ENCODE measurements around the gene STK40.

The STK40 gene

DNA sequence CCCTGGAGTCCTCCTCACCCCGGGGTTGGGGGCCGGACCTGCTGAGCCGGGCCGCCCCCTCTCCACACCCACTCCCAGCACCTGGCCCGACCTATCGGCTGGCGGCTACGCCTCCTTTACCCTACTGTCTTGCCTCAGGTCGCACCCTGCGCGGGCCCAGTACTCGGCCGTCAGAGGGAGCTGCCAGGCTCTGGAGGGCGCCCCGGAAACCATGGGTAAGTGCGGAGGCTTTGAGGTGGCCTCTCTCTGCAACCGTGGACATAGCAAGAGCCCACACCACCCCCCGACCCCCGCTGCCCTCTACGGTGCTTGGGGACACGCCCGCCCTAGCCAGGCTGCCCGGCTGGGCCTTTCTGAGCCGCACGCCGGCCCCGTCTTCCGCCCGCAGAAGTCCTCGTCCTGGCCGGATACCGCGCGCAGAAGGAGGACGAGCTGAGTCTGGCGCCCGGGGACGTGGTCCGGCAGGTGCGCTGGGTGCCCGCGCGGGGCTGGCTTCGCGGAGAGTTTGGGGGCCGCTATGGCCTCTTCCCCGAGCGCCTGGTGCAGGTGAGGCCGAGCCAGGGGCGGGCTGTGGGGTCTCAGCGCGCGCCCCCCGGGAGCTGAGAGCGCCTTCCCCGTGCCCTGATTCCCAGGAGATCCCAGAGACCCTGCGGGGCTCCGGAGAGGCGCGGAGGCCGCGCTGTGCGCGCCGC, 79.4 kb downstream of the STK40 start, which contains the start of gene SH3D21:
SH3D21 (plus strand) TSS at position 159 of the 692 bp plus-strand sequence; CDS start at position 212, 53 bp downstream.
- no peak for DNase-seq

GRCh38 chr1:36305915-36306209, 79.9 kb downstream of the STK40 start:
- no peak for DNase-seq

- no peak for DNase-seq
Observed at GRCh38 chr1:36304970-36305914, 80.5 kb downstream of the STK40 start.

DNA sequence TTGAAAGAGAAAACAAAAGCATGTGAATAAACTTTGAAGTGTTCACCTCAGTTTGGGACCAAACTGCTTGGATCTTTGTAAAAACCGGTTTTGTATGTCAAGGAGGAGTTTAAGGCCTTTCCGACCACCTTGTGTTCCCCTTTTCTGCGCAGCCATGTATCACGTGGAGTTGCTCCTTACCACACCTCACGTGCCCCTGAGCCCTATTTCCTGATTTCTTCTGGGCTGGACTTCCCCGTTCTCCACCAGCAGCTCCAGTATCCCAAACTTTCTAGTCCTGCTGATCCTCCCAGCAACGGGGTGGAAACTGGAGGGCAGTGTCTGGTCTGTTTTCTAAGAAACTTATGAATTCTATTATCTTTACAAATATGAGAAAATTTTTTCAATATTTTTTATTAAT, 81.2 kb downstream of the STK40 start:
- DNase-seq: no peak

- DNase-seq: no peak
Observed at GRCh38 chr1:36303650-36304360, 81.9 kb downstream of the STK40 start.

DNA sequence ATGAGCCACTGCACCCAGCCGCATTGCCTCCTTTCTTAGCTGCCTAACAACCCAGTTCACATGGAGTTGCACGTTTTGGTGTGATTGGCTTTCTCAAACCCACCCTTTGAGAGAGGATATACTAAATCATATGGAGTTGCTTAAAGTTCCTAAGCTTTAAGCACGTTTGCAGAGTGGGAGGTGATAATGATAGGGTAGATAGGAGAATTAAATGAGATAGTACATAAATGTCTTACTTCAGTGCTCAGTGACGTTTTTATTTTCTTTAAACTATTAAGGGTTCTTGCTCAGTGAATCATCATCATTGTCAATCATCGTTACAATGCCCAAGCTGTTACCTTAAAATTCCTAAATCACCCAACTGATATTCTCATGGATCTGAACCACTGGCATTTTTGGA, 82.5 kb downstream of the STK40 start:
- no peak for DNase-seq

DNA sequence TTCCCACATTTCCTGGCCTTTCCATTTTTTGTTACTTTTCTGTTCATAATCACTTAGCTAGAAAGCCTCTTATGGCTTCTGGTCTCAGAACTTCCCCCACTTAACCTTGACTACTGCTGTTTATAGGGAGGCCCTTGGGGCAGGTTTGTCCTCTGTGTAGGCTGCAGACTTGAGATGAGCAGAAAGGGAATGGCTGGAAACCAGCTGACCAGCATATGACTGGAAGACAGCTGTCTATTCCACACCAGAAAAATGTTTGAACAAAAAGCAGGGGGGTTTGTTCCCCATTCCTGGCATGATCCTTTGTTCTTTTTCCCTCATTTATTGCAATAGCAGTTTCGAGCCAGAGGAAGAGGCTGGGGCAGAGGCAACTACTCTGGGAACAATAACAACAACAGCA, 84.5 kb downstream of the STK40 start:
- DNase-seq: no peak

- DNase-seq: no peak
Observed at GRCh38 chr1:36300526-36300925, 85.2 kb downstream of the STK40 start.

DNA sequence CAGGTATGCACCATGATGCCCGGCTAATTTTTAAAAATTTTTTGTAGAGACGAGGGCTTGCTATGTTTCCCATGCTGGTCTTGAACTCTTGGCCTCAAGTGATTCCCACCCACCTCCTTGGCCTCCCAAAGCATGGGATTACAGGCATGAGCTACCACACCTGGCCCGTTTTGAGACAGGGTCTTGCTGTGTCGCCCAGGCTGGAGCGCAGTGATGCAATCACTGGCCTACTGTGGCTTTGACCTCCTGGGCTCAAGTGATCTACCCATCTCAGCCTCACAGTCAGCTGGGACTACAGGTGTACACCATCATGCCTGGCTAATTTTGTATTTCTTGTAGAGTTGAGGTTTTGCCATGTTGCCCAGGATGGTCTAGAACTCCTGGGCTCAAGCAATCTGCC, 87.1 kb downstream of the STK40 start:
- DNase-seq: no peak

DNA sequence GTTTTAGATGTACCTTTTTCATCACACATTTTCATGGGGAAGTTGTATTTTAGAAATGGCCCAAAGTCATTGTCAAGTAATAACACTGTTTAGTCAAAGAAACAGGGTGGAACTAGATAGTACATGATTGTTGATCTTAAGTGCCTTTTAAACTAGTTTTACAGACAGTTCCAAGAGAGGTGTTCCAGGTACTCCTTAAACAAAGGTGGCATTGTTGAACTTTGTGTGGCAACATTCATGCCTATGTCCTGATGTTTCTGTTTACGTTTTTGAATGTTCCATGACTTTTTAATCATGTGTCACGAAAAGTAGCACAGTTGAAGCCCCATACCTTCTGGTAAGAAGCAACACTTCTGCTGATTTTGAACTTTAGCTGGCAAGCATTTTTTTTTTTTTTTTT, 88.7 kb downstream of the STK40 start:
- DNase-seq: no peak

- DNase-seq: no peak
Observed at GRCh38 chr1:36295390-36295789, 90.3 kb downstream of the STK40 start.
